ENCODE results near the gene IL6ST.
"Not testable (repeated sequence)": the region's sequence is repeated elsewhere in the genome, so short reads cannot be mapped to it uniquely, and the experiment has no call there.

The IL6ST gene

DNA sequence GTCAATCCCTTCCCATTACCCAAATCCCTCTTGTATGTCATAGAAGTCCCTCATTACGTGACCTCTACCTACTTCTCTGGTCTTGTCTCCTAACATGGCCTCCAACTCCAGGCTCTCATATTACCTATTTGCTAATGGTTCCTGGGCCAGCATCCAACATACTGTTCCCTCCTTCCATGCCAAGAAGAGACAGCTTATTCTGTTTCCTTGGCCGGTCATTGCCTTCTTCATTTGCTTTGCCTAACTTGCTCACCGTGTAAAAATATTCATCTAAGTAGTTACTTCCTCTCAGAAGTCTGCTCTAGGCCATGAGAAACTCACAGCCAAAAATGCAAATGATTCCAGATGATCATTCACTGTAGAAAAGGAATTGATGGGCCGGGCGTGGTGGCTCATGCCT lies 8.9 kb upstream of the IL6ST start:
- no peak for TF ChIP-seq CTCF (IDR thresholded peaks at IDR 0.05; ENCODE audit: low read depth, low read length, missing control alignments)
- no peak overlapping the region for H3K4me3 ChIP-seq (ENCODE audit: low read depth, low read length)
- in situ Hi-C loops (cut with HindIII; ENCODE audit: low sequenced_read_pairs) = no loop called here
- DNase-seq (ENCODE audit: low read depth) = no peak

DNA sequence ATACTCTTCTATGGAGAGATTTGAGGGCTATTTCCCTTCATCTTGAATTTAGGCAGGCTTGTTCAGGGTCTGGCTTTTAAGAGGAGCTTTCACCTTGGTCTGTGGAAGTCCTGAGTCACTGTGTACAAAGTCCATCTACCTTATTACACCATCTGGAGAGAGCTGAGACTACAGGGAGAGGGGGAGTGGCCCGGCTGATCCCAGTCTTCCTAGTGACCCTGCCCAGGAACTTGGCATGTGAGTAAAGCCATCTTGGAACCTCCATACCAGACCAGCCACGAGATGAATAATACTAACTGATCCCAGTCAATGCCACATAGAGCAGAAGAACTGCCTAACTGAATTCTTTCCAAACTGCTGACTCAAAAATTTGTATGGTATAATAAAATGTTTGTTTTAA lies 8.4 kb upstream of the IL6ST start:
- DNase-seq (ENCODE audit: low read depth) = no peak
- TF ChIP-seq CTCF (IDR thresholded peaks at IDR 0.05; ENCODE audit: low read depth, low read length, missing control alignments) = no peak
- no peak overlapping the region for H3K4me3 ChIP-seq (ENCODE audit: low read depth, low read length)
- in situ Hi-C loops (cut with HindIII; ENCODE audit: low sequenced_read_pairs) = no loop called here

- no peak overlapping the region for H3K4me3 ChIP-seq (ENCODE audit: low read depth, low read length)
- in situ Hi-C loops (cut with HindIII; ENCODE audit: low sequenced_read_pairs) = no loop called here
- TF ChIP-seq CTCF (IDR thresholded peaks at IDR 0.05; ENCODE audit: low read depth, low read length, missing control alignments) = no peak
- DNase-seq (ENCODE audit: low read depth) = no peak
These were observed 7.5 kb upstream of the IL6ST start for GRCh38 chr5:56002303-56002702.

DNA sequence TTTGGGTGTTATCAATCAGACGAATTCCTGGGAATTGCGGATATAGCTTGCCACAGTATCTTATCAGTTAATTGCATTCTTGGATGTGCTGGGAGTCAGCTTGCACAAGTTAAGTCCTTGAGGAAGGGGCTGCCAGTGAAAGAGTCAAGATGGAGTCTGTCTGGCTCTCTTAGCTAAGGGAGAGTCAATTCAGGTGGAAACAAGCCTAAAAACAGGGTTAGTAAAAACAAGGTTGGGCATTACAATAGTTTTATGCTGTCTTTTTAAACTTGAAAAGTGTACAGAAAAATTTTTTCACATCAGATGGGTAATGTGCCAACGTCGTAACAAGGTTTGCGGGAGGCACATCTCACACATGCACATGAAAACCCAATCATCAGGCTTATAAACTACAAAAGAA lies 5.5 kb upstream of the IL6ST start:
- DNase-seq (ENCODE audit: low read depth); H3K4me3 ChIP-seq (ENCODE audit: low read depth, low read length); in situ Hi-C loops (cut with HindIII; ENCODE audit: low sequenced_read_pairs): not testable (repeated sequence)

DNA sequence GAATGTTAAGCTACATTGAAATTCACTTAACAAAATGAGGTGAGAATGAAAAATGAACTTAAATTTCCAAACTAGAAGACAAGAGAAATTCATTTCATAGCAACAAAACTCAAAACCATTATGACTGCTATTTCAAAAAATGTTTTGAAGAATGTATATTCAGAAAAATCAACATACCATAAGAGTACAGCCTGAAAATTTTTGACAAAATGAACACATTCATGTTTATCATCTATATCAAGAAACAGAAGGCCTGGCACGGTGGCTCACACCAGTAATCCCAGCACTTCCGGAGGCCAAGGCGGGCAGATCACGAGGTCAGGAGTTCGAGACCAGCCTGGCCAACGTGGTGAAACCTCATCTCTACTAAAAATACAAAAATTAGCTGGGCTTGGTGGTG lies 4.2 kb upstream of the IL6ST start:
- TF ChIP-seq CTCF (IDR thresholded peaks at IDR 0.05; ENCODE audit: low read depth, low read length, missing control alignments) = no peak
- in situ Hi-C loops (cut with HindIII; ENCODE audit: low sequenced_read_pairs) = loop anchor here (25.0 kb wide), 1 partner anchor 188 kb away; no protein-coding TSS in a partner anchor
- no peak for DNase-seq (ENCODE audit: low read depth)
- no peak overlapping the region for H3K4me3 ChIP-seq (ENCODE audit: low read depth, low read length)

- no peak overlapping the region for H3K4me3 ChIP-seq (ENCODE audit: low read depth, low read length)
- no peak for DNase-seq (ENCODE audit: low read depth)
- no peak for TF ChIP-seq CTCF (IDR thresholded peaks at IDR 0.05; ENCODE audit: low read depth, low read length, missing control alignments)
- in situ Hi-C loops (cut with HindIII; ENCODE audit: low sequenced_read_pairs) = loop anchor here (25.0 kb wide), 1 partner anchor 189 kb away; no protein-coding TSS in a partner anchor
These were observed 3.1 kb upstream of the IL6ST start for GRCh38 chr5:55997742-55998351.

- in situ Hi-C loops (cut with HindIII; ENCODE audit: low sequenced_read_pairs) = loop anchor here (25.0 kb wide), 1 partner anchor 192 kb away; no protein-coding TSS in a partner anchor
- no peak for TF ChIP-seq CTCF (IDR thresholded peaks at IDR 0.05; ENCODE audit: low read depth, low read length, missing control alignments)
- DNase-seq (ENCODE audit: low read depth) = peak; percentile 89
- H3K4me3 ChIP-seq (ENCODE audit: low read depth, low read length) = peak overlapping the region; percentile 88
These were observed 493 bp upstream of the IL6ST start for GRCh38 chr5:55994998-55995914.
